ENCODE results near the gene SNUPN. TPM values are rescaled to one million over a fixed set of nuclear protein-coding genes. Genes with fewer than 3 reads are reported as not detected.

Gene SNUPN
- total and polyA plus RNA-seq, 8 donors, result 4.7 to 29.2 (median 16.4) TPM

DNA sequence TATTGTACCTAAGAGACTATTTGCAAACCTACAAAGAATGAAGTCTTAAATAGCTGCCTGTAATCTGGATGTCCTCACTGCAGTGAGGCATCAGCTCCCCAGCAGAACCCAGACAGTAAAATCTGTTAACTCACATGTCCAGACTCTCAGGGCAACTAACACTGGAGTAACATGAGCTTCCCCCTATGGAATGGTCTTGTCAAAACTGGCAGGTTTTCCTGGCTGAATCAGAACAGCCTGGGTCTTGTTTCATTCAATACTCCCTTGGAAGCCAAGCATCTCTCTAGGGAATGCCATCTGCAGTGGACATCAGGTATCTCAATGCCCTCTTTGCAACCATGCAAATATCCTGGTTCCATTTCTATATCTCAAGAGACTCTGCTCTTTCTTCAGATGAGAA, 70.8 kb downstream of the SNUPN start:
- peaks cover 0 to 10% (median 3%) of the 10 kb centered on the region in 4 donors for H3K4me1 ChIP-seq
- DNase-seq, result no peak
- intact Hi-C loops (cut with DNase I; ENCODE audit: low total_unique reads), result no loop called here
- no peaks in the 10 kb centered on the region for H3K36me3 ChIP-seq
- no peak for TF ChIP-seq EP300 (IDR thresholded peaks at IDR 0.05)
- no peak for TF ChIP-seq POLR2AphosphoS5 (IDR thresholded peaks at IDR 0.05)
- no peak for TF ChIP-seq POLR2A (IDR thresholded peaks at IDR 0.05)
- TF ChIP-seq CTCF (IDR thresholded peaks at IDR 0.05), result no peak
- no peak overlapping the region for H3K4me3 ChIP-seq
- H3K27ac ChIP-seq, result no peak overlapping the region
- H3K27me3 ChIP-seq, result no peaks in the 10 kb centered on the region
- H3K9me3 ChIP-seq, result no peaks in the 10 kb centered on the region

DNA sequence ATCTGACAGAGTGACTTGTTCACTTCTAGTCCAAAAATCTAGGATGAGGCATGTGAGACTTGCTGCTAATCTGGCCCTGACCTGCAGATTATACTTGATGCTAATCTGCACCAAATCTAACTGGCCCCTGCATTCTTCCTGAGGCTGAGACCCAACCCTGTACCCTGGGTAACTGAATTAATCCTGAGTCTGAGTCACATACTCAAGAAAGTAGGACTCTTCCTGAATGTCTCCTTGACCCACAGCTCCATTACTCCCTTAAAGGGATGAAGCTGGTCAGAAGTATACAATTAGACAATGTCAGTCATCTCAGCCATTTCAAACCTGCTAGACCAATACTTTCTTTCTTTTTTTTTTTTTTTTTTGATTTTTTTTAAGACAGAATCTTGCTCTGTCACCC, 71.9 kb downstream of the SNUPN start:
- no peak overlapping the region for H3K4me3 ChIP-seq
- intact Hi-C loops (cut with DNase I; ENCODE audit: low total_unique reads), result no loop called here
- H3K27me3 ChIP-seq, result no peaks in the 10 kb centered on the region
- no peak overlapping the region for H3K27ac ChIP-seq
- no peak for DNase-seq
- TF ChIP-seq POLR2A (IDR thresholded peaks at IDR 0.05), result no peak
- no peak for TF ChIP-seq POLR2AphosphoS5 (IDR thresholded peaks at IDR 0.05)
- TF ChIP-seq CTCF (IDR thresholded peaks at IDR 0.05), result no peak
- TF ChIP-seq EP300 (IDR thresholded peaks at IDR 0.05), result no peak
- no peaks in the 10 kb centered on the region for H3K9me3 ChIP-seq
- H3K36me3 ChIP-seq, result no peaks in the 10 kb centered on the region
- H3K4me1 ChIP-seq, result peaks cover 0 to 10% (median 3%) of the 10 kb centered on the region in 4 donors

DNA sequence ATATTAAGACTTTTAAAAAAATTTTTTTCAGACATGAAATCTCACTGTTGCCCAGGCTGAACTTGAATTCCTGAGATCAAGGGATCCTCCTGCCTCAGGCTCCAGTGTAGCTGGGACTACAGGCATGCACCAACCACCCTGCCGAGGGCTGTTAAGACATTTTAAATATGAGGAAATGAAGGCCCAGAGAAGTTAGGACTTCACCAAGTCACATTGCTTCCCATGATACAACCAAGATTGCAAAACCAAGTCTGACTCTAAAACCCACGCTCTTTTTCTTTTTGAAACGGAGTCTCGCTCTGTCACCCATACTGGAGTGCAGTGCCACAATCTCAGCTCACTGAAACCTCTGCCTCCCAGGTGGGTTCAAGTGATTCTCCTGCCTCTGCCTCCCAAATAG, 74.4 kb downstream of the SNUPN start:
- intact Hi-C loops (cut with DNase I; ENCODE audit: low total_unique reads), result no loop called here
- no peak for TF ChIP-seq CTCF (IDR thresholded peaks at IDR 0.05)
- TF ChIP-seq POLR2AphosphoS5 (IDR thresholded peaks at IDR 0.05), result no peak
- no peak for TF ChIP-seq EP300 (IDR thresholded peaks at IDR 0.05)
- no peak for TF ChIP-seq POLR2A (IDR thresholded peaks at IDR 0.05)
- H3K4me3 ChIP-seq, result no peak overlapping the region
- no peak overlapping the region for H3K27ac ChIP-seq
- H3K27me3 ChIP-seq, result no peaks in the 10 kb centered on the region
- no peaks in the 10 kb centered on the region for H3K9me3 ChIP-seq
- DNase-seq, result no peak
- H3K4me1 ChIP-seq, result peaks cover 0 to 10% (median 3%) of the 10 kb centered on the region in 4 donors
- WGBS, 5 donors, result 85 to 97% (median 90%) methylated on average over 4 of the region's 4 CpGs
- H3K36me3 ChIP-seq, result no peaks in the 10 kb centered on the region

Other genes starting within 250 kb of the SNUPN start
- 10 to 100 TPM; 22.0 to 61.9 (median 39.7) TPM for gene SIN3A, start 174.0 kb downstream of the SNUPN start, total RNA-seq
- 10 to 100 TPM in 1 of 3 donors, 1 to 10 TPM in 2; 8.4 to 10.7 (median 9.7) TPM for gene SIN3A, start 174.0 kb downstream of the SNUPN start, polyA plus RNA-seq
- gene PTPN9, start 46.4 kb downstream of the SNUPN start, total RNA-seq, result 10 to 100 TPM in 4 of 5 donors, 1 to 10 TPM in 1; 8.7 to 22.9 (median 16.5) TPM
- 10 to 100 TPM in 2 of 3 donors, 1 to 10 TPM in 1; 7.7 to 20.3 (median 12.5) TPM for gene PTPN9, start 46.4 kb downstream of the SNUPN start, polyA plus RNA-seq
- 100 to 1,000 TPM in 2 of 5 donors, 10 to 100 TPM in 2, 1 to 10 TPM in 1; 3.5 to 137 (median 39.8) TPM for gene IMP3, start 14.5 kb upstream of the SNUPN start, total RNA-seq
- gene IMP3, start 14.5 kb upstream of the SNUPN start, polyA plus RNA-seq, result 10 to 100 TPM; 67.4 to 98.7 (median 80.7) TPM
- gene SNX33, start 22.2 kb upstream of the SNUPN start, total RNA-seq, result 10 to 100 TPM; 12.5 to 36.8 (median 23.9) TPM
- 10 to 100 TPM; 11.0 to 15.6 (median 11.6) TPM for gene SNX33, start 22.2 kb upstream of the SNUPN start, polyA plus RNA-seq
- 10 to 100 TPM; 15.1 to 44.6 (median 28.1) TPM for gene CSPG4, start 87.1 kb upstream of the SNUPN start, total RNA-seq
- gene CSPG4, start 87.1 kb upstream of the SNUPN start, polyA plus RNA-seq, result 10 to 100 TPM in 1 of 3 donors, 1 to 10 TPM in 2; 1.8 to 15.5 (median 3.1) TPM
- 10 to 100 TPM in 4 of 5 donors, 1 to 10 TPM in 1; 9.0 to 52.0 (median 29.2) TPM for gene UBE2Q2, start 217.7 kb upstream of the SNUPN start, total RNA-seq
- 10 to 100 TPM; 18.0 to 39.0 (median 38.3) TPM for gene UBE2Q2, start 217.7 kb upstream of the SNUPN start, polyA plus RNA-seq